Glutamatergic neuron (in vitro differentiated cells): ENCODE data around the gene MYO1E. TPM values are rescaled to one million over a fixed set of nuclear protein-coding genes. Genes with fewer than 3 reads are reported as not detected.

ENCODE experiments used
- DNase-seq: peaks from one replicate; pipeline ENCODE4 v3.0.0; 2022
- H3K27ac Mint-ChIP-seq: one replicate; pipeline ENCODE4 v1.8.0; 2020; ENCODE audit warnings: mild to moderate bottlenecking, mixed read lengths, inconsistent platforms; ENCODE audit not compliant: unreplicated experiment
- H3K27me3 Mint-ChIP-seq: one replicate; pipeline ENCODE4 v1.8.0; 2020; ENCODE audit warnings: mild to moderate bottlenecking, moderate library complexity, mixed read lengths, inconsistent platforms; ENCODE audit not compliant: unreplicated experiment
- H3K36me3 Mint-ChIP-seq: one replicate; pipeline ENCODE4 v1.8.0; 2020; ENCODE audit warnings: mild to moderate bottlenecking, mixed read lengths, inconsistent platforms; ENCODE audit not compliant: unreplicated experiment
- H3K4me1 Mint-ChIP-seq: one replicate; pipeline ENCODE4 v1.8.0; 2020; ENCODE audit warnings: mild to moderate bottlenecking, low read depth, mixed read lengths, inconsistent platforms; ENCODE audit not compliant: unreplicated experiment
- H3K4me3 Mint-ChIP-seq: one replicate; pipeline ENCODE4 v1.8.0; 2020; ENCODE audit warnings: mild to moderate bottlenecking, mixed read lengths, inconsistent platforms; ENCODE audit not compliant: unreplicated experiment
- H3K9me3 Mint-ChIP-seq: one replicate; pipeline ENCODE4 v1.8.0; 2020; ENCODE audit warnings: mild to moderate bottlenecking, moderate library complexity, mixed read lengths, inconsistent platforms; ENCODE audit not compliant: unreplicated experiment
- CTCF ChIP-seq: fragments of 200-600 bp; sonication (generic); IDR thresholded peaks from one replicate; pipeline ENCODE4 v1.5.0; 2021; ENCODE audit not compliant: partially characterized antibody, unreplicated experiment
- total RNA-seq: library from RNA; stranded (reverse); fragmentation: NEBNext Ultra II Directional; extraction: Animal tissue kit (Norgen Biotek cat#: 25700); gene quantifications from one replicate; pipeline ENCODE4 v1.2.1, GENCODE V29; 2021; ENCODE audit not compliant: unreplicated experiment

MYO1E gene
- total RNA-seq, 1 donor from 2014 or later: 7.9 TPM

DNA sequence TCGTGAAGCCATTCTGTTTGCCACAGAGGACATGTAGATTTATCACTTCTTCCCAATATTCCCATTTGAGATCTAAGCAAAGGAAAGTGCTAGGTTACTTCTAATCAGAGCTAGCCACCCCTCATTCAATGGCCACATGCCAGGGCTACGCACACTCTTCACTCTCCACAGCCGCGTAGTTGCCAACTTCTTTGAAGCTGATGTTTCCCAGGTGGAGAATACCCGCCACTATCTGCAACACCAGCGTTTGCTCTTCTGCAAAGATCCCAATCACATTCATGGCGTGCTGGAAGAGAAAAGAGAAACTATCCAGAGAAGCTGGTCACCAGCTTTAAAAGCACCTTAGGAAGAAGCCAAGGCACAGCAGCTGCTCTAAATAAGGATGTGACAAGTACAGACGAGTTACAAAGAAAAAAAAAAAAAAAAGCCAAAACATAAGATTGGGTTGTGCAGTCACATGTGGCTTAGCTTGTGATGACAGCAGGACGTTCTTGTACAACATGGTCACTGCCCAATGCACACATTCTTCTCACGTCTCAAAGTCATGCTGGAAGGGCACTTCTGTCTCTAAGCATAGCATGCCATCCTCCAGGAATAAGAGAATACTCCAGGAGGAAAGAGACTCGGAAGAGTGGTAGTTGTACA lies 149.6 kb downstream of the MYO1E start:
- Mint-ChIP-seq H3K36me3 (no peaks in the 10 kb centered on the region), H3K9me3 (peaks cover 1% of the 10 kb centered on the region), H3K27ac (no peak overlapping the region), H3K4me1 (no peaks in the 10 kb centered on the region), H3K27me3 (no peaks in the 10 kb centered on the region), H3K4me3 (no peak overlapping the region)
- DNase-seq: no peak
- TF ChIP-seq CTCF: no peak

- H3K27me3 Mint-ChIP-seq: no peaks in the 10 kb centered on the region
- H3K4me3 Mint-ChIP-seq: no peak overlapping the region
- TF ChIP-seq CTCF: no peak
- no peaks in the 10 kb centered on the region for H3K4me1 Mint-ChIP-seq
- H3K27ac Mint-ChIP-seq: no peak overlapping the region
- no peak for DNase-seq
- H3K36me3 Mint-ChIP-seq: no peaks in the 10 kb centered on the region
- peaks cover 1% of the 10 kb centered on the region for H3K9me3 Mint-ChIP-seq
Measured at GRCh38 chr15:59221511-59222505, 150.9 kb downstream of the MYO1E start.

DNA sequence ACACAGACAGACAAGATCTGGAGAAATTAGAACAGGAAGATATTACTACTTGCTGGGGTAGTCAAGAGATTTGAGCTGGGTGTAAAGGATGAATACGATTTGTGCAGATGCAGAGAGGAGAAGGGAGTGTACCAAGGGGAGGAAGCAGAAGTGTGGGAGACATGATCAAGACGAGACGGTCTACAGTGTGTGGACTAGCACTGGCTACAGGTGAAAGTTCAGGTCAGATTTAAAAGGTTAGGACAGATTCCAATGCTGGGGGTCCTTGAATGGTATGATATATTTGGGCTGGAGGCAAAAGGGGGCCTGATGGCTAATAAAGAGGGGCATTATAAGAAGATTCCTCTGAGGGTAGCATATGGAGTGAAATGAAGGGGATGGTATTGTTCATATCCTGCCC lies 154.0 kb downstream of the MYO1E start:
- Mint-ChIP-seq H3K4me1 (no peaks in the 10 kb centered on the region), H3K9me3 (no peaks in the 10 kb centered on the region), H3K27me3 (no peaks in the 10 kb centered on the region), H3K27ac (no peak overlapping the region), H3K36me3 (no peaks in the 10 kb centered on the region), H3K4me3 (no peak overlapping the region)
- no peak for DNase-seq
- TF ChIP-seq CTCF: no peak

GRCh38 chr15:59217876-59218498 lies 154.7 kb downstream of the MYO1E start:
- H3K4me3 Mint-ChIP-seq: no peak overlapping the region
- no peaks in the 10 kb centered on the region for H3K4me1 Mint-ChIP-seq
- DNase-seq: no peak
- H3K36me3 Mint-ChIP-seq: no peaks in the 10 kb centered on the region
- no peaks in the 10 kb centered on the region for H3K27me3 Mint-ChIP-seq
- no peak overlapping the region for H3K27ac Mint-ChIP-seq
- TF ChIP-seq CTCF: no peak
- H3K9me3 Mint-ChIP-seq: no peaks in the 10 kb centered on the region

DNA sequence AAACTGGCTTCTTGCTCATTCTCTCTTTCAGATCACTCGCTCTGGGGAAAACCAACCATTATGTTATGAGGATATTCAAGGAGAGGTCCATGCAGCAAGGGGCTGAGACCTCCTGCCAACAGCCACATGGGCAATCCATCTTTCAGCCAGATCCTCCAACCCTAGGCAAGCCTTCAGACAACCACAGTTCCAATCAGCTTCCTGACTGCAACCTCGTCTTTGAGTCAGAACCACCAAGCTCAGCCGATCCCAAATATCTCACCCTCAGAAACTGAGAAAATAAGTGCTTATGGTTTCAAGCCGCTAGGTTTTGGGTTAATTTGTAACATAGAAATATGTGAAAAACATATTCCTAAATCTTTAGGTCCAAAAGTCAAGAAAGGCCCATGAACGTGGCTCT lies 155.8 kb downstream of the MYO1E start:
- Mint-ChIP-seq H3K27ac (no peak overlapping the region), H3K36me3 (no peaks in the 10 kb centered on the region), H3K9me3 (no peaks in the 10 kb centered on the region), H3K27me3 (no peaks in the 10 kb centered on the region), H3K4me1 (no peaks in the 10 kb centered on the region), H3K4me3 (no peak overlapping the region)
- no peak for TF ChIP-seq CTCF
- DNase-seq: no peak
